ENCODE data around the gene NEGR1.

GRCh38 chr1:71695084-71695483, 587.3 kb downstream of the NEGR1 start:
- TF ChIP-seq, protein P1, sequence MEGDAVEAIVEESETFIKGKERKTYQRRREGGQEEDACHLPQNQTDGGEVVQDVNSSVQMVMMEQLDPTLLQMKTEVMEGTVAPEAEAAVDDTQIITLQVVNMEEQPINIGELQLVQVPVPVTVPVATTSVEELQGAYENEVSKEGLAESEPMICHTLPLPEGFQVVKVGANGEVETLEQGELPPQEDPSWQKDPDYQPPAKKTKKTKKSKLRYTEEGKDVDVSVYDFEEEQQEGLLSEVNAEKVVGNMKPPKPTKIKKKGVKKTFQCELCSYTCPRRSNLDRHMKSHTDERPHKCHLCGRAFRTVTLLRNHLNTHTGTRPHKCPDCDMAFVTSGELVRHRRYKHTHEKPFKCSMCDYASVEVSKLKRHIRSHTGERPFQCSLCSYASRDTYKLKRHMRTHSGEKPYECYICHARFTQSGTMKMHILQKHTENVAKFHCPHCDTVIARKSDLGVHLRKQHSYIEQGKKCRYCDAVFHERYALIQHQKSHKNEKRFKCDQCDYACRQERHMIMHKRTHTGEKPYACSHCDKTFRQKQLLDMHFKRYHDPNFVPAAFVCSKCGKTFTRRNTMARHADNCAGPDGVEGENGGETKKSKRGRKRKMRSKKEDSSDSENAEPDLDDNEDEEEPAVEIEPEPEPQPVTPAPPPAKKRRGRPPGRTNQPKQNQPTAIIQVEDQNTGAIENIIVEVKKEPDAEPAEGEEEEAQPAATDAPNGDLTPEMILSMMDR (conservative IDR thresholded peaks at IDR 0.05; ENCODE audit: low read depth in 2 of 2): no peak
- TF ChIP-seq POLR2AphosphoS5 (IDR thresholded peaks at IDR 0.05; ENCODE audit: low read depth): no peak
- TF ChIP-seq EZH2 (IDR thresholded peaks at IDR 0.05; ENCODE audit: low read depth, unreplicated experiment): no peak
- no peak for TF ChIP-seq STAT1 (IDR thresholded peaks at IDR 0.05; ENCODE audit: unreplicated experiment)
- no peak for TF ChIP-seq EZH2phosphoT487 (IDR thresholded peaks at IDR 0.05; ENCODE audit: unreplicated experiment)

Data from GM23338 (cell line).